Thoracic aorta (tissue), 2 donors: ENCODE results near the gene ZC3H12C. TPM values are rescaled to one million over a fixed set of nuclear protein-coding genes. Genes with fewer than 3 reads are reported as not detected.

Experiments
- ATAC-seq: fragments of 150-250 bp; one replicate; pipeline ENCODE4 v1.8.0; 2017; ENCODE audit warnings: low read depth; ENCODE audit not compliant: insufficient number of reproducible peaks, low FRiP score
- DNase-seq: peaks from one replicate; pipeline ENCODE4 v3.0.0-alpha.2; 2020; ENCODE audit warnings: low spot score
- H3K27ac ChIP-seq, 2 donors: fragments of 200-600 bp; sonication (generic); 1 replicate in 1 of 2; 2 replicates in 1 of 2; pipeline ENCODE4 v1.5.1; 2016; ENCODE audit warnings: mild to moderate bottlenecking in 2 of 2, moderate library complexity in 2 of 2
- H3K27me3 ChIP-seq: fragments of 200-600 bp; sonication (generic); replicated peaks from 2 replicates; pipeline ENCODE4 v1.6.0; 2016; ENCODE audit warnings: mild to moderate bottlenecking; ENCODE audit not compliant: insufficient read depth
- H3K36me3 ChIP-seq: fragments of 200-600 bp; sonication (generic); one replicate; pipeline ENCODE4 v1.5.1; 2016
- H3K4me1 ChIP-seq, 2 donors: fragments of 200-600 bp; sonication (generic); 1 replicate in 1 of 2; 2 replicates in 1 of 2; pipeline versions ENCODE4 v1.5.1 to v1.6.0; 2016; ENCODE audit warnings: low read depth in 2 of 2, mild to moderate bottlenecking in 1 of 2; ENCODE audit not compliant: control insufficient read depth in 1 of 2
- H3K4me3 ChIP-seq: fragments of 200-600 bp; sonication (generic); 2 replicates; pipeline ENCODE4 v1.5.1; 2016; ENCODE audit warnings: mild to moderate bottlenecking
- H3K9me3 ChIP-seq: fragments of 200-600 bp; sonication (generic); 2 replicates; pipeline ENCODE4 v1.5.1; 2016
- CTCF ChIP-seq: fragments of 200-600 bp; sonication (generic); IDR thresholded peaks from one replicate; pipeline ENCODE4 v1.5.1; 2019; ENCODE audit warnings: antibody characterized with exemption
- total RNA-seq, 2 donors: library from RNA; depleted of rRNA; stranded (reverse); fragments of >200 nt; gene quantifications; one replicate each; pipeline versions ENCODE4 v1.1.0 to v1.2.3, GENCODE V29; 2016

ZC3H12C gene
- total RNA-seq, 2 donors from 2014 or later = 13.6 to 13.7 TPM

DNA sequence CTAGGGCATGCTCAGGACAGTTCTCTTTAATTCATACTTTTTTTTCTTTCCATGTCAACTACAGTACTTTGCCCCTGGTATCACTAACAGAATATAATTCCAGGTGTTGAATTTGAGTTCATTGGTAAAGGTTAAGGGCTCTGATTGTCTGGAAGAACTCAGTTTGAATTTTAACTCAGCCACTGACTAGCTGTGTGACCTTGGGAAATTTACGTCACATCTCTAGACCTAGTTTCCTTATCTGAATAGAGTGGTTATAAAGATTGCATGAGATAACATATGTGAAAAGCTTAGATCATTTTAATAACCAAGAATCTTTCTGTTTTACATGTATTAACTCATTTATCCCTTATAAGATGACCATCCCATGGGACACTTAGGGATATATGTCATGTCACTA lies 15.8 kb upstream of the ZC3H12C start:
- ATAC-seq = no peak
- H3K36me3 ChIP-seq = no peaks in the 10 kb centered on the region

DNA sequence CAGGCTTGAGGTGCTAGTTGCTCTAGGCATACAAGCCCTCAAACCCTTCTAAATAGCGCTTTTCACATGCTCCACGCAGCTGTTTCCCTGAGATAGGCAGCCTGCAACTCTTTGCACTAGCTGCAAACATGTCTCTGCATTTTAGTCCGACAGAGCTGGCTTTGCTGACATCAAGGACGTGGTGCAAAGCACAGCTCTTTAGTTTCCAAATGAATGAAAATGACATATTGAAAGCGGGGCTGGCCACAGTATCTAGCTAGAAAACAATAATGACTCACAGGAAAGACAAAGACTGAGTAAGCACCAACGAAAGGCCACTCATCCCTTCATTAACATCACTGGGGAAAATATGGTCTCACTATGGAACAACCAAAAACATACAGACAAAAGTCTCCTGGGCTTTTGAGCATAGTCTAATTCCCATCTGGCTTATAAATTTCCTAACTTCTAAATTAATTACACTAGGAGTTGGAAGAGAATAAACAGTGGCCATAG lies 15.3 kb upstream of the ZC3H12C start:
- Histone ChIP-seq H3K9me3 (peaks cover 4% of the 10 kb centered on the region), H3K27ac (no peak overlapping the region), H3K4me3 (no peak overlapping the region), H3K27me3 (no peaks in the 10 kb centered on the region), H3K4me1 (no peaks in the 10 kb centered on the region), H3K36me3 (no peaks in the 10 kb centered on the region)
- TF ChIP-seq CTCF = no peak
- DNase-seq (no peak), ATAC-seq (no peak)

More for the DNA sequence above, 15.8 kb upstream of the ZC3H12C start:
- no peaks in the 10 kb centered on the region for H3K27me3 ChIP-seq
- no peak overlapping the region for H3K4me3 ChIP-seq
- TF ChIP-seq CTCF = no peak
- H3K4me1 ChIP-seq = no peaks in the 10 kb centered on the region
- H3K27ac ChIP-seq = no peak overlapping the region
- DNase-seq = no peak
- peaks cover 4% of the 10 kb centered on the region for H3K9me3 ChIP-seq

GRCh38 chr11:110078923-110079544 lies 14.2 kb upstream of the ZC3H12C start:
- Histone ChIP-seq H3K36me3 (no peaks in the 10 kb centered on the region), H3K27me3 (no peaks in the 10 kb centered on the region), H3K4me1 (no peaks in the 10 kb centered on the region), H3K9me3 (peaks cover 4% of the 10 kb centered on the region), H3K27ac (no peak overlapping the region), H3K4me3 (no peak overlapping the region)
- no peak for TF ChIP-seq CTCF
- DNase-seq = no peak
- ATAC-seq = no peak

- Histone ChIP-seq H3K27ac (no peak overlapping the region), H3K36me3 (no peaks in the 10 kb centered on the region), H3K4me1 (no peaks in the 10 kb centered on the region), H3K27me3 (no peaks in the 10 kb centered on the region), H3K9me3 (peaks cover 4% of the 10 kb centered on the region), H3K4me3 (no peak overlapping the region)
- TF ChIP-seq CTCF = no peak
- DNase-seq (no peak), ATAC-seq (no peak)
Measured at GRCh38 chr11:110079726-110080125, 13.5 kb upstream of the ZC3H12C start.

DNA sequence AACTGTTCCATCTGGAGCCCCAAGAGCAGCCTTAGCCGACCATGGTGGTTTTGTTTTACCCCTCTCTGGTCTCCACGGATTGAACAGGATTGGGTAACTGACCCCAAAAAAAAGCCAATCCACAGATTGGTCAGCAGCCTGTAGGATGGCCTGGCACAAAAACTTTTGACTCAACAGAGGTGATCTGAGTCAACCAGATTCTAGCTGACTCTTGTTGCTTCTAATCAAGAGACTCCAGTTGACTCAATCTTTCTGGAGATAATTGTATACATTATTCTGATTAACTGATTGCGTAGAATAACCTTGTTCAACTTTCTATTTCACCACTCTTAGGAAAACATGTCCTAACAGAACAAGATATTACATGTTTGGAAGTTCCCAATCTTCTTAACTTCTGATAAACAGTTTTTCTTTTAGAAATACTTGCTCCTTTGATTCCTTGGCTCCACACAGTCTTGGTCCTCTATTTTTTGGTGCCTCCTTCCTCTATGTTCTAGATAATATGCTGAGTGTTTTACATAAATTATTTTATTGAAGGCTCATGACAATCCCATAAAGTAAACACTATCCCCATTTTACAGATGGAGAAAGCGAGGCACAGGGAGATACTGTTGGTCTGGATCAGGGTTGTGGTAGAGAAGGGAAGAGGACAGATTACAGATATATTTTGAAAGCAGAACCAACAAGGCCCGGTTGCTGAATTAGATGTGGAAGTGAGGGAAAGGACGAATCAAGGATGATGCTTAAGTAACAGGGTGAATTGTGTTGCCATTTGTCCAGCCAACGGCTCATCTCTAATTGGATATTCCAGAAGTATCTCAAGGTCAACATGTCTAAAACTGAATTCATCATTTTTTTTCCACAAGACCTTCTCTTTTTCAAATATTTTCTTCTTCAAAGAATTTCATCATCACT lies 11.5 kb upstream of the ZC3H12C start:
- H3K27me3 ChIP-seq = no peaks in the 10 kb centered on the region
- ATAC-seq (no peak), DNase-seq (no peak)
- no peak overlapping the region for H3K27ac ChIP-seq
- no peak overlapping the region for H3K4me3 ChIP-seq
- TF ChIP-seq CTCF = no peak
- H3K36me3 ChIP-seq = no peaks in the 10 kb centered on the region
- H3K4me1 ChIP-seq = no peaks in the 10 kb centered on the region
- peaks cover 4% of the 10 kb centered on the region for H3K9me3 ChIP-seq
